Frontal cortex (tissue), 4 donors: ENCODE data around the gene CALML4. TPM values are rescaled to one million over a fixed set of nuclear protein-coding genes. Genes with fewer than 3 reads are reported as not detected.
"Not testable (repeated sequence)": the region's sequence is repeated elsewhere in the genome, so short reads cannot be mapped to it uniquely, and the experiment has no call there.

Experiments
- DNase-seq, 2 donors: peaks; one replicate each; pipeline ENCODE4 v3.0.0; 2012; ENCODE audit warnings: low spot score in 2 of 2
- FAIRE-seq: peaks from 2 replicates; lab custom pipeline; 2012; peaks lifted over from hg19 to GRCh38; lab: Jason Lieb, UNC
- total RNA-seq: library from RNA; depleted of rRNA; stranded (reverse); fragments of >200 nt; gene quantifications from one replicate; pipeline ENCODE4 v1.2.3, GENCODE V29; 2014
- donor health status: control.
- donor health status: control.
- donor health status: control.

CALML4 gene
- total RNA-seq, 1 donor from 2014 or later: 1.6 TPM

DNA sequence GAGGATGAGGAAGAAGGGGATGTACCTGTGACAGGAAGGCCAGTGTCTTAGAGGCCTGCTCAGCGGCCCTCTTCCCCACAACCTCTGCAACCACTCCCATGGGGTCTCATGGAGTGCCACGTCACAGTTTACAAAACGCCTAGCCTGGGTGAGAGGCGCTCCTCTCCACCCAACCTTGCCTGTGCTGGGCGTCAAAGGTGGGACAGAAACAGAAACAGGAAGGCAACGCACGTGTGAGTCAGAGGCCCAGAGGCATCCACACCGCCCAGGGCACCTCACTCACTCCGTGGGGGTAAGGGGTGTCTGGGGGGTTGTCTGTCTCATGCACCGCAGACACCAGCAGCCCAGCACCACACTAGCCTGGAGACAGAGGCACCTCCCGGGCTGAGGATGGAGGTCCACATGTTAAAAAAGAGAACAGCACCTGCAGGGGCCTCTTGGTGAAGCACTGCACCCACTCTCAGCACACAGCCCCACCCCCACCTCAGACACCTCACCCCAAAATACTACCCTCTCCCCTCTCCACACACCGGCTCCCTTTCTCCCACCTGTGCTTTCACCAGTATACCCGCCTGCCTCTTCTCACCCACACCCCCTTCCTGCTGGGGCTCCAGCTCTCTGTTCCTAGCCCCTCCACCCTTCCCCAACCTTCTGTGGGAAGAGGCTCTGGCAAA lies 4.7 kb upstream of the CALML4 start:
- FAIRE-seq: no peak
- no peak for DNase-seq

DNA sequence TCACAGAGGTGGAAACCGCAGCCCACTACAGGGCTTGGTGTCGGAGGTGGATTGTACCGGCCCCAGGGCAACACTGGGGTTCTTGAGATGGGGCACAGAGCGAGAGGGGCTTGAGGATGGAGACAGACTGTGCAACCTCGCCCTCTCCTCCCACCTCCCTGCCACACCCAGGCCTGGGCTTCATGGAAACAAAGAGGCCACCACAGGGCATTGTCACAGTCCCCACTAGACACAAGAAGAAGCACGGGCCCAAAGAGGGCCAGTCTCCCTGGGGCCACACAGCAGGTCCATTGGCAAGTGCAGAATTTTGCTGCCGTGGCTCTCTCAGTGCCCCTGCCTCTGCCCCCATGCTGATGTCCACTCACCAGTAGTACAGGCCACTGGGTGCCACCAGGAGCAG lies 4.1 kb upstream of the CALML4 start:
- FAIRE-seq (no peak), DNase-seq (no peak)

DNA sequence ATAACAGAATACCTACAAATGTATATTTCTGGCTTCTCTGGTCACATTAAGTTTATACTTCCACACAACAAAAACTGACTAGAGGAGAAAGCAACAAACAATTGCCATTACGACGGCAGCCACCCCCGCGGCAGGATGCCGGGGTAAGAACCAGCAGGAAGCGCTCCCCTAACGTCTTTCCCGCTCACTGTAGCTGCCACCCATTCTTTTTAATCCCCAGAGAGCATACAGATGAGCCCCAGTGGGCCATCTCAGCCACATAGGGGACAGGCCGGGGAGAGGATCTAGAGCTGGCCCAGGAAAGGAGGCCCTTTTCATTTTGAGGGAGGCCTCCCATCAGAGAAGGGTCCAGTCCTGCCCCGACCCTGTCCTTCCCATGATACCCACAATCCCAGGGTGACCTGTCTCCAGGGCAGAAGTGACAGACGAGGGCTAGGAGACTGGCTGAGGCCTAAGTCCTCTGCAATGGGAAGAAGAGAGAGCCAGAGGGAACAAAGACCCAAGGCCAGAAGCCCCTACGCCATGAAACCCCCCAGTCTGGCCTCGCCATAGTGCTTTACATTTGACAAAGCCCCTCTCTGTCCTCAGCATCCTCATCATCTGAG lies 3.6 kb upstream of the CALML4 start:
- no peak for DNase-seq
- no peak for FAIRE-seq

DNA sequence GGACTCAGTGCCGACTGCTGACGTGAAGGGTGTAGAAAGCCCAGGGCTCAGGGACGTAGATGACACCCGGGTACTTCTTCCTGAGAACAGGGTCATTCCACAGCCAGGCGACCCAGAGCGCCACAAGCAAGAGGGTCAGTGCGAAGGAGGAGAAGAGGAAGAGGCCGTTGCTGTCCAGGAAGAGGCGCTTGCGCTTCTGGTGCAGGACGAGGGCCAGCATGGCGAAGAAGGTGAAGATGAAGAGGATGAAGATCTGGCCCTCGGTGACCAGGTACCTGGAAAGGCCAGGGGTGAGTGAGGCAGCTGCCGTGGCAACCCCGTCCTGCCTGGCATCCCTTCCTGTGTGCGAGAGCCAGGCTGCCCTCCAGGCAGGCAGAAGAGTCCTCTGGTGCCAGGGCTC lies 3.0 kb upstream of the CALML4 start:
- FAIRE-seq (no peak), DNase-seq (no peak)

DNA sequence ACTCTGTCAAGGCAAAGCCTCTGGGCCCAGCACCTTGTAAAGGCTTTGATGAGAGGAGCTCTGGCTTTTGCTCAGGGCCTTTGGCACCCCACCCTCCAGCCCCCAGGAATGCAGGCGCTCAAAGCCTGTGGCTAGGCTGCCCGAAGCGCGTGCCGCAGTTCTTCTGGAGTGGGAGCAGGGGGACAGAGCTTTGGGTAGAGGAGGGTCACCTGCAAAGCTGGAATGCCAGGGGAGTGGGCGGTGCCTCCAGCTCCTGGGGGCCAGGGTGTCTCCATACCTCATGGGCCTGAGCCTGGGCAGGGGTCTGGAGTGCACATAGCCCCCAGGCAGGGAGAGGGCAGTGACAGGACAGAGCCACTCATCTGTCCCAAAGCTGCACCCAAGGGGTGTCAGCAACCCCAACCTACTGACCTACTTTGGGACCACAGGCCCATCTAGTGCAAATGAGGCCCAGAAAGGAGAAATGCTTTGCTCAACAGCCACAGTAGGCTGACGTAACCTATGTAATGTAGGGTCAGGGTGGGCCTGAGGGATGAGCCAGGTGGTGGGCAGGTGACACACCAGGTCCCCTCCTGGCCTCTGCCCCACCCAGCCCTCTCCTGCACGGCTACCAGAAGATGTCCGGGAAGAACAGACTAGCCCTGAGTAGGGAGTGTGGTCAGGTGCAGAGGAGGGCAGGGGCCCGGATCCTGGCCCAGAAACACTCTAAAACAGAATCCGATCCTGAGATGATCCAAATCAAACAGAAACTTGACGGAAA lies 2.2 kb upstream of the CALML4 start:
- no peak for FAIRE-seq
- DNase-seq: no peak

DNA sequence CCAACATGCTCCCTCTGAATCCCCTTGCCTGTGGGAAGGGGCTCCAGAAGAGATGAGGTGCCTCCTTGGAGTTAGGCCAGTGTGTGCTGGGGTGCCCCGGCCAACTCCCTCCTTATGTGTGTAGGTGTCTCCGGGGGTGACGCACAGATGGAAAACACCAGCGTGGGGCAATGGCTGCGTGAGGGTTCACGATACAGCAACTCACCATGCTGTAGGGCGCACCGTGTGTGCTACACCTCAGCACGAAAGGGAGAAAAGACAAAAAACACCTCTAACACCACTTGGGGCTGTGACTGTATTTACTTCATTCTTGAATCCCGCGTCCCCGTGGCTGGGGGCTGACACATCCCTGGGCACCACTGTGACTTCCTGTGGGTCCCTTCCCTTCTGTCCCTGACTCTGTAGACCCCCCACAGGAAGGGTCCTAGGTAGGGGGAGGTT lies 1.6 kb upstream of the CALML4 start:
- FAIRE-seq (no peak), DNase-seq (no peak)

DNA sequence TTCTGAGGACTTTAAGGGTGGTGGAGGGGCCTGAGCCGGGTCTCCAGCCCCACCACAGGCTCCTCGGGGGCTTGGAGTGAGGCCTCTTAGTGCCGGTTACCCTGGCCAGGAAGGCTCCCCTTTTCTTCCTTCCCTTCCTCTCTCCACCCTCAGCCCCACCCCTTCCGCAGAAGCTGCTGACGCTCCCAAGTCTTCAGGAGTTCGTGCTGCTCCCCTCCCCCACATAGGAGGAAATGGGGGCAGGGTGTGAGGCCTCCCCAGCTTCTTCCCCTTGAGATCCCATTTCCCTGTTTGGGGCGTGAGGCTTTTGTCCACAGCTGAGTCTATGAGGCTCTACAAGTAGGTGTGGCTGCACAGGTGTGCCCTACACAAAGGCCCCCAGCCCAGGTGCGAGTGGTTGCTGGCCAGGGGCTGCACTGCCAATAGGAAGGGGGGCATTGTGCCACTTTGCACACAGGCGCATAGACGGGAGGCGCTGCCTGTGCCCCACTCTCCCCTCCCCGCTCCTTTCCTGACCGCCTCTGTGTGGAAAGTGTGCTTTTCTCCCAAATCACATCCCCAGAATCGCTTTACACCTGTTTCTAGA lies 915 bp upstream of the CALML4 start:
- FAIRE-seq (no peak), DNase-seq (no peak)

DNA sequence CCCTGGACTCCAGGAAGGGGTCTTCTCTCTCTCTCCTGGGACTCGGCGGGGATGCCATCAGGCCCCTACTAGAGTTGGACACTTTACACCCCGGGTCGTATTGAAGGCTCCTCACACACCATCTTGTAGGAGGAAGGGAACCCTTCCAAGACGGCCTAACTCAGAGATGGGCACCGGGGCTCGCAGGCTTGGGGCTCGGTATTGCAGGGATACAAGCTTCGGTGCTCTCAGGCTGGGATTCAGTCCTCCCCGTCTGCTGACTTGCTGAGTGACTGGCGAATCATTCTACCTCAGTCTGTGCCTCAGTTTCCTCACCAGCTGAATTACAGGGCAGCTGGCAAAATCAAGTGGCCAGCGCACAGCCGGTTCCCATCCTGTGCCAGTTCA lies 419 bp upstream of the CALML4 start:
- FAIRE-seq (no peak), DNase-seq (no peak)

DNA sequence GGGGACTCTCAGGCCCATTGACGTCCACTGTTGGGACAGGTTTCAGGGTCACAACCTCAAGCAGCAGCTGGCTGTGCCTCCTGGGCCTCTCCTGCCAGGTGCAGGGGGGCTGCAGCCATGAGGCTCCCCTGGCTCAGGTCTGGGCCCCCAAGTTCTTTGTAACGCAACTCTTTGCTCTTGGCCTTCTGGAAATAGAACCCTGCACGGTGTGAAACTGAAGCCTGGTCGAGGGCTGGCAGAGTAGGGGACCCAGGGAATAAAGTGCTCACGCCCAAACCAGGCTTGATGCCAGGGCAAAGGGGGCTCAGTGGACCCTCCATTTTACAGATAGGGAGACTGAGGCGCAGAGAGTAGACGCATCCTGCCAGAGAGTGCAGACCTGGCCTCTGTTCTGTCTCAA lies 771 bp downstream of the CALML4 start:
- no peak for DNase-seq

DNA sequence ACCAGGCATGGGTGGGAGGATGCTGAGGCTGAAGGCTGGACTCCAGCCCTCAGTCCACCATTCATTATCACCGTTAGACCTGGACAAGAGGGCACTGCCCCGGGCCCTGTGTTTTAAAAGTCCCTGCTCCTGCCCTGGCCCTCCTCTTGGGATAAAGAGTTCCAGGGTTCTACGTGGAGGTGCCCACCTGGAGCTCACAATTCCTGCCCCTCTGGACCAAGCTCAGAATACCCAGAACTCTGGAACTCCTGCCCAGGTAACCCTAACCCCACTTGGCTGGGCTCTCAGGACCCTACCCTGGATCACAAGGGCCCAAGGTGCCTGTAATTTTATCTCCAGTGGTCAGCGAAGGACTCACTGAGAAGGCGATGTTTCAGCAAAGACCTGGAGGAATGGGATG lies 1.2 kb downstream of the CALML4 start:
- DNase-seq (no peak), FAIRE-seq (no peak)

More for the DNA sequence above, 771 bp downstream of the CALML4 start:
- no peak for FAIRE-seq

DNA sequence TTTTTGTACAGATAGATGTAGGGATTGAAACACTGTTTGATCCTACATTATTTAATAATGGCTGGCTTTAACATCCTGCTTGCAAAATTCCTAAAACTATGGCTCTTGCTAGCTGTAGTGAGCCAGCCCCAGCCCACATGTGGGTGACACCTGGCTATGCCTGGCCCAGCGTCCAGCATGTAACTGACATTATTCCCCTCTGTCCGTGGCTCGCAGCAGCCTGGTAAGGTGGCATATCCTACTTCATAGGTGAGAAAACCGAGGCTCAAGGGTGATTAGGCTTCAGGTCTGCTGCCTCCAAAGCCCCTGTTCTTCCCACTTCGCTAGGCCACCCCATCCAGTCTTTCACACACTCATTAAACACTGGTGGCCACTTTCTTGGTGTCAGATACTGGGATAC lies 1.6 kb downstream of the CALML4 start:
- DNase-seq (no peak), FAIRE-seq (no peak)

DNA sequence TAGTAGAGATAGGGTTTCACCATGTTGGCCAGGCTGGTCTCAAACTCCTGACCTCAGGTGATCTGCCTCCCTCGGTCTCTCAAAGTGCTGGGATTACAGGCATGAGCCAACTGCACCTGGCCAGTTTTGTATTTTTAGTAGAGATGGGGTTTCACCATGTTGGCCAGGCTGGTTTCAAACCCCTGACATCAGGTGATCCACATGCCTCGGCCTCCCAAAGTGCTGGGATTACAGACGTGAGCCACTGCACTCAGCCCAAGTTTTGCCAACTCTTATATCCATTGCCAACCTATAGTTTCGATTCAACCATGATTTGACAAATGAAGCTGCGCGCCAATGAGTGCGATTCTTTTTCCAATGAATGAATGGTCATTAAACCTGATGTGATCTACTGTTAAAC lies 2.1 kb downstream of the CALML4 start:
- FAIRE-seq, DNase-seq: not testable (repeated sequence)

DNA sequence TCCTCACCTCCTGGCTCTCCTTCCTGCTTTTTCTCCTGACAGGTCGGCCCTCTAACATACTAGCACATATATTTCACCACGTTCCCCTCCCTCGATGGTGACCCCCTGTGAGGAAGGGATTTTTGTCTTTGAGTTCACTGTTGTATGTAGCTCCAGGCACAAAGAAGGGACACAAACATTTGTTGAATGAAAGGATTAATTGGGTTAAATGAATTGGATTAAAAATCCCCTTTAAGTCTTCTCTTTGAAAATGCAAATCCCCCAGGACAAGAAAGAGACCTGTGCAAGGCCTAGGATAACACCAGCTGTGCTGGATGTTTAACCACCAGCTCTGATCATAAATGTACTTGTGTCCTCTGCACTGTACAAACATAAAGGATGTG lies 3.3 kb downstream of the CALML4 start:
- no peak for DNase-seq
- FAIRE-seq: no peak

DNA sequence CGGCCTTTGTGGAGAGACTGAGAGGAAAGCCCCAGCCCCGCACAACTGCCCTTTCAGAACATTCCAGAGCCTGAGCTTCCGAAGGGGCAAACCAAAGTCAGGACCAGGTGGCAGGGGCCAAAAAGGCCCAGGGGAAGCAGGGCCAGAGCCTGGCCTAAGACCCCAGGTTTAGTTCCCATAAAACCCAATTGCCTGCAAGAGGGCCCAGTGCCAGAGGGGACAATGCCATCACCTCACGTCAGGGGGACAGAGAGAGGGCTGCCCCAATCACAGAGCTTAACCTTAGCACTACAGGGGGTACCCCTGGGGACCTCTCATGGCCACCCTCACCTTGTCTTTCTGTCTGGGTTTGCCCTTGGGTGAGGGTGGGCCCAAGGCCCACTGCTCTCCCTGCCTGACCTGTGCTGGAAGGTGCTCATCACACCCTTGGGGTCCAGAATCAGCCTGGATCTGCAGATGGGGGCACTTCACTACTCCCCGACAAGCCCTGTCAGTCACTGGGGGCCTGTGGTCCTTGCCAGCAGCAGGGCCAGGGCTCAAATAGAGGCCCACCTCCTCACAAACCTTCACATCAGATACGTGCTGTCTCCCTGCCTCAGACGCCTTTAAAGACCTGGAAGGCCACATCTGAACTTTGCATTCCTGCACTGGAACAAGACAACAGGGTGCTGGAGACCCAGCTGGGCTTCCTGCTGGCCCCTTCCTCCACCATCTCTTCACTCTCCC lies 3.8 kb downstream of the CALML4 start:
- no peak for FAIRE-seq

DNA sequence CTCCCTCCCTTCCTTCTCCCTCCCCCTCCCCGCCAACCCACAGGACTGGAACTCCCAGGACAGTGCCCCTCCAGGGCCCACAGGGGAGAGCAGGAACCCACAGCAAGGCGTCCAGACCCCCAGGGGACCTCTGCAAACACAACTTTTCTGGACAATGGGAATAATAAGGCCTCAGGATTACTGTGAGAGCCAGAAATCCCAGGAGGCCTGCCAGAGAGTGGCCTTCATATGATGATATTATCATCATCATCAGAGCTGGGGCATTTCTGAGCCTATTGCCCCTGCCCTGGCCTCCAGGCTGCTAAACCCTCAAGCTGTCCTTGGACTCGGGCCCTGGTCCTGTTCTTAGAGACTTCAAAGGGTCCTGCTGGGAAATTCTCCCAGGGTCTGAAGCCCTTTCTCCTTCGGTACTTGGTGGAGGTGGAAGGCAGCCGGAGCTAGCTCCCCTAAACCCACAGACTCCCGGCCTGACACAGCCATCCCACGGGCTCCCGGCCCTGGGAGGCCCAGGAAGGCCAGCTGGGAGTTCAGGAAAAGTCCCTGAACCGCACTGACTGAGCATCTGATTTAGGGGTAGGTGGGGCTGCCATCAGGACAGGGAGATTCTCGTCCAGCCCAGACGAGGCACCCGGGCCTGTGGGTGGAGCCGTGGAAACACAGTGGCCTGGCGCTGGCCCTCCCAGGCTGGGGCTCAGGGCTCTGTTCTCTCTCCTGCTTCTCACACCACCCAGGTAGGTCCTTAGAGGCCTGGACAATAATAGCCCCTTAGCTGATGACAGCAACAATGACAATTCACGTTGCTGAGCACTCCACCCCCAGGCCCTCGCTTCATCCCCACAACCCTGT lies 4.9 kb downstream of the CALML4 start:
- no peak for FAIRE-seq
- DNase-seq: no peak

More for the DNA sequence above, 3.8 kb downstream of the CALML4 start:
- no peak for DNase-seq

DNA sequence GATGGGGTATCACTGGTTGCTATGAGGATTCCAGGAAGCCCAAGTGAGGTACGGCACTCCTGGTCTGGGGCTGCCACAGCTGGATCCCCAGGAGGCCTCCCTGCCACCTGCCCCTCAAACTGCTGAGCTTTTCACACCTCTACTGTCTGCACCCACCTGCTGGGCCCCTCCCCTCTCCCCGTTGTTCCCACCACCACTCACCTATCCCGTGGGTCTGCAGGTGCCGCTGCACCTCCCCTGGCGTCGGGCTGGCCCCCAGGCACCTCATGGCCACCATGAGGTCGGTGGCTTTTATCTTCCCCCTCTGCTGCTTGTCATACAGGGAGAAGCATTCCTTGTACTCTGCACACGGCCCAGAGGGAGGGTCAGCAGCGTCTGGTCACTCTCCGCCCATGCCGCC lies 5.8 kb downstream of the CALML4 start:
- no peak for FAIRE-seq
- no peak for DNase-seq

DNA sequence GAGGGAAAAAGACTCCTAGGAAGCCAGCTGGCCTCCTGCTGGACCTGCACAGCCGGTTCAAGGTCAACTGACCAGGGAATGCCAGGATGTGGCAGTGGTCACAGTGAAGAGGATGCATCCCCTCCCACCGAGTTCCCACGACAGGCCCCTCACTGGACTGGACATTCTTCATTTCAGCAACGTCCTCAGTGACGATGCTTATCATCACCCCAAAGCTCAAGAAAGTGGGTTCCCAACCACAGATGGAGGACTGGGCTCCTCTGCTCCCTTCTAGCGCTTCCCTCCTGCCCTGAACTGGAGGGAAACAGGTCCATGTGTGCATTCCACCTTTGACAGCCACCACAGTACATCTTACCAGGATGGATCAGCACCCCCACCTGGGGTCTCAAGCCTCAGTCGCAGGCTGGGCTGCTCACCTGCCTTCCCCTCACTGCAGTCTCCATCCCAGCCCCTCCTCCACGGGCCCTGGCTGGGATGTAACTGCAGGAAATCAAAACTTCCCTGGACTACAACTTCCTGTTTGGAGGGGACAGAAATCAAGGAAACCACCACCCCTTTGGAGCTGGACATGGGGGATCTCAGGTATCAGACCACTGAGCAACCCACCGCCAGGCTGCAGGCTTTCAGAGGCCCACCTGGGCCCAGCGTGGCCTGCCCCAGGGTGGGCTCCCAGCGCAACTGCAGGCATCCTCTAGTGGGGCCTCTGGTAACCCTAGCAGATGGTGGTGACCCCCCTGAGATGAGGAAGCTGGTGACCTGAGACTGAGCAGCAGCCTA lies 7.3 kb downstream of the CALML4 start:
- no peak for FAIRE-seq

DNA sequence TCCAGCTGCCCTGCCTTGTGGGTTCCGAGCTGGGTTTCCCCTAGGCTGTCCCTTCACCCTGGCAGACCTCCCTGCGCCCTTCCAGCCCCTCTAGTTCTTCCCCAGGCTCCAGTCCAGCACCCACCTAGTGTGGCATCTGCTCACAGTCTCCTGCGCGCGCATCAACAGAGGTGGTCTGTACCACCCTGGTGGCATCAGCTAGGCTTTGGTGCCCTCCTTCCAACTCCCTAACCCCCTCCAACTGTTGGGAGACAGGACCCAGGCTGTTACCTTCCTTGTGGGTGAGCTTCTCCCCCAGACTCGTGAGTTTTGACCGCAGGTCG lies 8.0 kb downstream of the CALML4 start:
- FAIRE-seq (no peak), DNase-seq (no peak)

More for the DNA sequence above, 7.3 kb downstream of the CALML4 start:
- DNase-seq: no peak
